ENCODE results near the gene GDNF. TPM values are rescaled to one million over a fixed set of nuclear protein-coding genes. Genes with fewer than 3 reads are reported as not detected.

GDNF gene
- total RNA-seq, 1 experiment from 2014 or later = 14.7 TPM

- no TSS peak for BruUV-seq (replicated peaks)
- ChIA-PET POLR2A (ENCODE audit: low non-redundant PET) (no interaction called here), CTCF (no interaction called here)
- intact Hi-C loops (cut with micrococcal nuclease; ENCODE audit: unreplicated experiment) = no loop called here
- no peak overlapping the region for H3K4me3 ChIP-seq (ENCODE audit: low read depth, low read length, poor library complexity, severe bottlenecking)
- H3K36me3 ChIP-seq (ENCODE audit: insufficient read depth, low read length, poor library complexity, severe bottlenecking) = no peaks in the 10 kb centered on the region
- H3K9me3 ChIP-seq (ENCODE audit: low read depth, low read length, poor library complexity, severe bottlenecking) = no peaks in the 10 kb centered on the region
- no peak for DNase-seq (ENCODE audit: low spot score)
- no peak for TF ChIP-seq CTCF (conservative IDR thresholded peaks at IDR 0.05; ENCODE audit: low read depth, low read length)
- no peak for TF ChIP-seq EZH2 (IDR thresholded peaks at IDR 0.05; ENCODE audit: borderline replicate concordance, low read depth, low read length, poor library complexity, severe bottlenecking)
- H3K4me1 ChIP-seq (ENCODE audit: insufficient read depth, low read length, poor library complexity, severe bottlenecking) = peaks cover 30% of the 10 kb centered on the region
- H3K27ac ChIP-seq (ENCODE audit: low read depth, low read length, poor library complexity, severe bottlenecking) = no peak overlapping the region
- H3K27me3 ChIP-seq (replicated peaks; ENCODE audit: insufficient read depth, low read depth, low read length, poor library complexity) = no peaks in the 10 kb centered on the region
Observed at GRCh38 chr5:37812365-37812764, 27.5 kb downstream of the GDNF start.

GRCh38 chr5:37811866-37812265 lies 28.0 kb downstream of the GDNF start:
- CTCF ChIA-PET = no interaction called here
- Histone ChIP-seq H3K27me3 (replicated peaks; ENCODE audit: insufficient read depth, low read depth, low read length, poor library complexity) (no peaks in the 10 kb centered on the region), H3K4me1 (ENCODE audit: insufficient read depth, low read length, poor library complexity, severe bottlenecking) (peaks cover 25% of the 10 kb centered on the region), H3K36me3 (ENCODE audit: insufficient read depth, low read length, poor library complexity, severe bottlenecking) (no peaks in the 10 kb centered on the region), H3K9me3 (ENCODE audit: low read depth, low read length, poor library complexity, severe bottlenecking) (no peaks in the 10 kb centered on the region), H3K4me3 (ENCODE audit: low read depth, low read length, poor library complexity, severe bottlenecking) (no peak overlapping the region), H3K27ac (ENCODE audit: low read depth, low read length, poor library complexity, severe bottlenecking) (no peak overlapping the region)
- no peak for DNase-seq (ENCODE audit: low spot score)
- intact Hi-C loops (cut with micrococcal nuclease; ENCODE audit: unreplicated experiment) = no loop called here
- no peak for TF ChIP-seq CTCF (conservative IDR thresholded peaks at IDR 0.05; ENCODE audit: low read depth, low read length)
- TF ChIP-seq EZH2 (IDR thresholded peaks at IDR 0.05; ENCODE audit: borderline replicate concordance, low read depth, low read length, poor library complexity, severe bottlenecking) = no peak
- POLR2A ChIA-PET (ENCODE audit: low non-redundant PET) = no interaction called here
- no TSS peak for BruUV-seq (replicated peaks)

- no peak overlapping the region for H3K27ac ChIP-seq (ENCODE audit: low read depth, low read length, poor library complexity, severe bottlenecking)
- ChIA-PET CTCF (no interaction called here), POLR2A (ENCODE audit: low non-redundant PET) (no interaction called here)
- H3K9me3 ChIP-seq (ENCODE audit: low read depth, low read length, poor library complexity, severe bottlenecking) = no peaks in the 10 kb centered on the region
- intact Hi-C loops (cut with micrococcal nuclease; ENCODE audit: unreplicated experiment) = no loop called here
- no peak overlapping the region for H3K4me3 ChIP-seq (ENCODE audit: low read depth, low read length, poor library complexity, severe bottlenecking)
- H3K4me1 ChIP-seq (ENCODE audit: insufficient read depth, low read length, poor library complexity, severe bottlenecking) = peaks cover 13% of the 10 kb centered on the region
- H3K27me3 ChIP-seq (replicated peaks; ENCODE audit: insufficient read depth, low read depth, low read length, poor library complexity) = no peaks in the 10 kb centered on the region
- BruUV-seq (replicated peaks) = no TSS peak
- H3K36me3 ChIP-seq (ENCODE audit: insufficient read depth, low read length, poor library complexity, severe bottlenecking) = no peaks in the 10 kb centered on the region
- TF ChIP-seq CTCF (conservative IDR thresholded peaks at IDR 0.05; ENCODE audit: low read depth, low read length) = no peak
- TF ChIP-seq EZH2 (IDR thresholded peaks at IDR 0.05; ENCODE audit: borderline replicate concordance, low read depth, low read length, poor library complexity, severe bottlenecking) = no peak
- DNase-seq (ENCODE audit: low spot score) = no peak
Observed at GRCh38 chr5:37810311-37810710, 29.5 kb downstream of the GDNF start.

All from A673 (cell line).